Liver (tissue), 9 donors: Measurements from ENCODE around the gene MGAT4A. TPM values are rescaled to one million over a fixed set of nuclear protein-coding genes. Genes with fewer than 3 reads are reported as not detected.

Experiments
- DNase-seq: peaks from one replicate; pipeline ENCODE4 v3.0.0-alpha.2; 2017; ENCODE audit warnings: low spot score
- H3K27ac ChIP-seq, 2 donors: one replicate each; pipeline ENCODE4 v1.7.0; 2013; ENCODE audit warnings: inconsistent platforms in 2 of 2, low read length in 2 of 2, control low read depth in 1 of 2, low read depth in 1 of 2, mild to moderate bottlenecking in 1 of 2
- H3K27me3 ChIP-seq, 4 donors: one replicate each; pipeline versions ENCODE4 v1.6.1 to v1.7.0; 2013; ENCODE audit warnings: low read length in 3 of 4, inconsistent platforms in 1 of 4, mild to moderate bottlenecking in 1 of 4, moderate library complexity in 1 of 4; ENCODE audit not compliant: control insufficient read depth in 4 of 4, insufficient read depth in 4 of 4
- H3K36me3 ChIP-seq, 4 donors: one replicate each; pipeline versions ENCODE4 v1.6.1 to v1.7.0; 2013; ENCODE audit warnings: low read length in 3 of 4, mild to moderate bottlenecking in 3 of 4, low read depth in 1 of 4, moderate library complexity in 1 of 4; ENCODE audit not compliant: control insufficient read depth in 4 of 4, insufficient read depth in 3 of 4
- H3K4me1 ChIP-seq, 4 donors: one replicate each; pipeline versions ENCODE4 v1.6.1 to v1.7.0; 2013; ENCODE audit warnings: low read length in 3 of 4, mild to moderate bottlenecking in 3 of 4, moderate library complexity in 1 of 4; ENCODE audit not compliant: control insufficient read depth in 4 of 4, insufficient read depth in 4 of 4
- H3K4me3 ChIP-seq, 3 donors: one replicate each; pipeline versions ENCODE4 v1.6.1 to v1.7.0; 2013; ENCODE audit warnings: low read length in 3 of 3, control low read depth in 1 of 3, low read depth in 1 of 3, mild to moderate bottlenecking in 1 of 3
- H3K9ac ChIP-seq, 2 donors: one replicate each; pipeline ENCODE4 v1.7.0; 2013; ENCODE audit warnings: low read length in 2 of 2, mild to moderate bottlenecking in 2 of 2, moderate library complexity in 2 of 2, control low read depth in 1 of 2, low read depth in 1 of 2
- H3K9me3 ChIP-seq, 4 donors: one replicate each; pipeline versions ENCODE4 v1.6.1 to v1.7.0; 2013; ENCODE audit warnings: low read length in 3 of 4; ENCODE audit not compliant: control insufficient read depth in 4 of 4
- EGR1 ChIP-seq, 2 donors: IDR thresholded peaks; 2 replicates each; pipeline ENCODE4 v1.6.1; 2016 to 2018; ENCODE audit warnings: antibody characterized with exemption in 2 of 2, low read depth in 2 of 2
- HNF4A ChIP-seq, 2 donors: conservative IDR thresholded peaks; 2 replicates each; pipeline ENCODE4 v1.6.1; 2016; ENCODE audit warnings: antibody characterized with exemption in 2 of 2, mild to moderate bottlenecking in 2 of 2
- HNF4G ChIP-seq: IDR thresholded peaks from 2 replicates; pipeline ENCODE4 v1.6.1; 2016; ENCODE audit warnings: antibody characterized with exemption
- JUND ChIP-seq, 2 donors: IDR thresholded peaks; 2 replicates each; pipeline ENCODE4 v1.6.1; 2016; ENCODE audit warnings: antibody characterized with exemption in 2 of 2
- NR2F2 ChIP-seq: IDR thresholded peaks from 2 replicates; pipeline ENCODE4 v1.6.1; 2016; ENCODE audit warnings: antibody characterized with exemption
- RAD21 ChIP-seq, 2 donors: IDR thresholded peaks; 2 replicates each; pipeline ENCODE4 v1.6.1; 2016; ENCODE audit warnings: antibody characterized with exemption in 2 of 2, mild to moderate bottlenecking in 2 of 2
- REST ChIP-seq: IDR thresholded peaks from 2 replicates; pipeline ENCODE4 v1.6.1; 2016; ENCODE audit warnings: antibody characterized with exemption, mild to moderate bottlenecking
- RXRA ChIP-seq, 2 donors: IDR thresholded peaks; 2 replicates each; pipeline ENCODE4 v1.6.1; 2017 to 2018; ENCODE audit warnings: antibody characterized with exemption in 2 of 2, mild to moderate bottlenecking in 1 of 2
- TAF1 ChIP-seq: conservative IDR thresholded peaks from 2 replicates; pipeline ENCODE4 v1.6.1; 2016; ENCODE audit warnings: antibody characterized with exemption, mild to moderate bottlenecking
- WGBS: extraction: QIAGEN DNeasy Blood & Tissue Kit; methylation state at CpG from one replicate; pipeline ENCODE4 v1.1.7; 2013; 5-methylcytosine and 5-hydroxymethylcytosine counted together
- polyA plus RNA-seq, 2 donors: library from polyadenylated mRNA; stranded (reverse) in 1 of 2; unstranded in 1 of 2; fragments of 200-250 nt in 1 of 2; fragments of >200 nt in 1 of 2; fragmentation: Nextera tagmentation in 1 of 2; extraction: Ambion mirVana in 1 of 2; gene quantifications; one replicate each; pipeline versions ENCODE4 v1.2.1 to v1.2.3, GENCODE V29; 2013 to 2015
- total RNA-seq, 2 donors: library from RNA; depleted of rRNA; stranded (reverse); fragments of >200 nt; gene quantifications; one replicate each; pipeline ENCODE4 v1.2.3, GENCODE V29; 2014
- TF ChIP-seq, protein P1 (sequence below): IDR thresholded peaks from 2 replicates; pipeline ENCODE4 v1.6.1; 2016; ENCODE audit warnings: antibody characterized with exemption
- TF ChIP-seq, protein P2 (sequence below): fragments of 150-350 bp; IDR thresholded peaks from 2 replicates; pipeline ENCODE4 v1.5.1; 2017; ENCODE audit warnings: improper control_type of control experiment, low read depth, low read length; ENCODE audit not compliant: missing input control
- TF ChIP-seq, protein P3 (sequence below): IDR thresholded peaks from 2 replicates; pipeline ENCODE4 v1.6.1; 2016; ENCODE audit warnings: antibody characterized with exemption
- donor health status: healthy.
- donor health status: healthy.
- donor health status: healthy.
- donor health status: healthy.
- donor health status: healthy.

MGAT4A gene
- total and polyA plus RNA-seq, 4 donors = 2.7 to 17.3 (median 5.4) TPM

DNA sequence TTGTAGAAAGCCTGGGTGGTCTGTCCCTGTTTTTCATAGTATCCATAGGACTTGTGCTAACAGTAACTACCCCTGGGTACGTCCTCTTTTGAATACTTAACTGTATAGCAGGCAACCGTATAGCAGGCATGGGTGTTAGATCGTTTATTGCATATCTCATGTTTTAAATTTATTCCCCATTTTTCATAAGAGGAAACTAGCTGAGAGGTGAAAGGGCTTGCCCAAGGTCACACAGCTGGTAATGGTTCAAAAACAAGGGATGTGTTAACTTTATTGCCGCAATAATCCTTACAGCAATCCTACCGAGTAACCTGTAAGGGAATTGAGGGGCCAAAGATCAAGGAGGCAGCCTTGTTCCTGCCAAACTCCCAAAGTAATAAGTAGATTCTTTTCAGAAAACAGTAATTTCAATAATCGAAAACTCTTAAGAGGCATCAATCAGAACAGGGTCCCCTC, 990 bp upstream of the MGAT4A start:
- H3K9ac ChIP-seq = peak overlapping the region; percentile 52 to 58
- 44% methylated on average over 6 of the region's 6 CpGs for WGBS
- no peaks in the 10 kb centered on the region for H3K27me3 ChIP-seq
- TF ChIP-seq EGR1 (IDR thresholded peaks at IDR 0.05; ENCODE audit: low read depth in 2 of 2) (no peak), HNF4A (conservative IDR thresholded peaks at IDR 0.05) (peak; percentile 42 to 56), TAF1 (no peak), RXRA (IDR thresholded peaks at IDR 0.05) (peak; percentile 27 to 56), RAD21 (IDR thresholded peaks at IDR 0.05) (peak in 1 of 2 donors; percentile 18), JUND (IDR thresholded peaks at IDR 0.05) (no peak), NR2F2 (peak; percentile 69)
- TF ChIP-seq, protein P1, sequence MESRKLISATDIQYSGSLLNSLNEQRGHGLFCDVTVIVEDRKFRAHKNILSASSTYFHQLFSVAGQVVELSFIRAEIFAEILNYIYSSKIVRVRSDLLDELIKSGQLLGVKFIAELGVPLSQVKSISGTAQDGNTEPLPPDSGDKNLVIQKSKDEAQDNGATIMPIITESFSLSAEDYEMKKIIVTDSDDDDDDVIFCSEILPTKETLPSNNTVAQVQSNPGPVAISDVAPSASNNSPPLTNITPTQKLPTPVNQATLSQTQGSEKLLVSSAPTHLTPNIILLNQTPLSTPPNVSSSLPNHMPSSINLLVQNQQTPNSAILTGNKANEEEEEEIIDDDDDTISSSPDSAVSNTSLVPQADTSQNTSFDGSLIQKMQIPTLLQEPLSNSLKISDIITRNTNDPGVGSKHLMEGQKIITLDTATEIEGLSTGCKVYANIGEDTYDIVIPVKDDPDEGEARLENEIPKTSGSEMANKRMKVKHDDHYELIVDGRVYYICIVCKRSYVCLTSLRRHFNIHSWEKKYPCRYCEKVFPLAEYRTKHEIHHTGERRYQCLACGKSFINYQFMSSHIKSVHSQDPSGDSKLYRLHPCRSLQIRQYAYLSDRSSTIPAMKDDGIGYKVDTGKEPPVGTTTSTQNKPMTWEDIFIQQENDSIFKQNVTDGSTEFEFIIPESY = no peak
- TF ChIP-seq, protein P2, sequence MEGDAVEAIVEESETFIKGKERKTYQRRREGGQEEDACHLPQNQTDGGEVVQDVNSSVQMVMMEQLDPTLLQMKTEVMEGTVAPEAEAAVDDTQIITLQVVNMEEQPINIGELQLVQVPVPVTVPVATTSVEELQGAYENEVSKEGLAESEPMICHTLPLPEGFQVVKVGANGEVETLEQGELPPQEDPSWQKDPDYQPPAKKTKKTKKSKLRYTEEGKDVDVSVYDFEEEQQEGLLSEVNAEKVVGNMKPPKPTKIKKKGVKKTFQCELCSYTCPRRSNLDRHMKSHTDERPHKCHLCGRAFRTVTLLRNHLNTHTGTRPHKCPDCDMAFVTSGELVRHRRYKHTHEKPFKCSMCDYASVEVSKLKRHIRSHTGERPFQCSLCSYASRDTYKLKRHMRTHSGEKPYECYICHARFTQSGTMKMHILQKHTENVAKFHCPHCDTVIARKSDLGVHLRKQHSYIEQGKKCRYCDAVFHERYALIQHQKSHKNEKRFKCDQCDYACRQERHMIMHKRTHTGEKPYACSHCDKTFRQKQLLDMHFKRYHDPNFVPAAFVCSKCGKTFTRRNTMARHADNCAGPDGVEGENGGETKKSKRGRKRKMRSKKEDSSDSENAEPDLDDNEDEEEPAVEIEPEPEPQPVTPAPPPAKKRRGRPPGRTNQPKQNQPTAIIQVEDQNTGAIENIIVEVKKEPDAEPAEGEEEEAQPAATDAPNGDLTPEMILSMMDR = no peak
- TF ChIP-seq, protein P3, sequence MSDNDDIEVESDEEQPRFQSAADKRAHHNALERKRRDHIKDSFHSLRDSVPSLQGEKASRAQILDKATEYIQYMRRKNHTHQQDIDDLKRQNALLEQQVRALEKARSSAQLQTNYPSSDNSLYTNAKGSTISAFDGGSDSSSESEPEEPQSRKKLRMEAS = no peak
- H3K9me3 ChIP-seq = no peaks in the 10 kb centered on the region
- no peak for DNase-seq
- H3K36me3 ChIP-seq = no peaks in the 10 kb centered on the region
- no peak overlapping the region for H3K27ac ChIP-seq
- H3K4me3 ChIP-seq = peak overlapping the region in 2 of 3 donors; percentile 65 to 98
- peaks cover 0 to 35% (median 22%) of the 10 kb centered on the region in 4 donors for H3K4me1 ChIP-seq

GRCh38 chr2:98730707-98731040, 258 bp downstream of the MGAT4A start:
- Histone ChIP-seq H3K36me3 (no peaks in the 10 kb centered on the region), H3K9me3 (no peaks in the 10 kb centered on the region), H3K4me1 (peaks cover 0 to 40% (median 25%) of the 10 kb centered on the region in 4 donors), H3K27me3 (no peaks in the 10 kb centered on the region), H3K9ac (no peak overlapping the region), H3K27ac (peak overlapping the region; percentile 52 to 68), H3K4me3 (peak overlapping the region; percentile 76 to 98 (median 90))
- DNase-seq = no peak
- under 1% methylated on average over 56 of the region's 56 CpGs for WGBS
- TF ChIP-seq REST (no peak), HNF4G (no peak), HNF4A (conservative IDR thresholded peaks at IDR 0.05) (no peak), EGR1 (IDR thresholded peaks at IDR 0.05; ENCODE audit: low read depth in 2 of 2) (no peak)
- TF ChIP-seq, protein P2 = peak; percentile 25
